NCI-H345 treated with DMSO at 0.1 percent for 48 hours (cell line): ENCODE results near the gene RBMY1D.
"Not testable (repeated sequence)": the region's sequence is repeated elsewhere in the genome, so short reads cannot be mapped to it uniquely, and the experiment has no call there.

ENCODE experiments used
- DNase-seq: peaks from one replicate; lab custom pipeline; 2025; ENCODE audit not compliant: unreplicated experiment; lab: John Stamatoyannopoulos, UW

Gene RBMY1D

DNA sequence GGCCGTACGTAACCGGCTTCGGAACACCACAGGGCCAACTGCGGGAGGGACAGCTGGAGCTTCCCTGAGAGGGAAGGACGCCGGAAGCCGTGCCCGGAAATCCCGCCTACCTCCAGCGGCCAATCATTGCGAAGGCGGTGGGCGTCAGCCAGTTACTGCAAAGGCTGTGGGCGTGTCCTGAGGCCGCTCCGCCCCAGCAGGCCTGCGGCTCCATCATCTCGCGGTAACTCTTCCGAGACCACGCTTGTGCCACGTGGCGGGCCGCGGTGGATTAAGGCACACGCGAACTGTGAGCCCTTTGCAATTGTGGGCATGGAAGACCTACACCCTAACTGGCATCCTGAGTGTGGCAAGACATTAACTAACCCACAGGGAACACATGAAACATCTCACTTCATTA is at the start of gene RBMY1D:
TSS of gene RBMY1D (minus strand) at position 101 of the 400 bp plus-strand sequence. CDS start 2,013 bp downstream, outside the sequence.
- DNase-seq = not testable (repeated sequence)

DNA sequence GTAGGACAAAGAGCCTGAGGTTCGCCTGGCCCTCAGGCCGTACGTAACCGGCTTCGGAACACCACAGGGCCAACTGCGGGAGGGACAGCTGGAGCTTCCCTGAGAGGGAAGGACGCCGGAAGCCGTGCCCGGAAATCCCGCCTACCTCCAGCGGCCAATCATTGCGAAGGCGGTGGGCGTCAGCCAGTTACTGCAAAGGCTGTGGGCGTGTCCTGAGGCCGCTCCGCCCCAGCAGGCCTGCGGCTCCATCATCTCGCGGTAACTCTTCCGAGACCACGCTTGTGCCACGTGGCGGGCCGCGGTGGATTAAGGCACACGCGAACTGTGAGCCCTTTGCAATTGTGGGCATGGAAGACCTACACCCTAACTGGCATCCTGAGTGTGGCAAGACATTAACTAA is 23.6 kb upstream of the RBMY1D start, which contains the start of gene RBMY1E:
TSS of gene RBMY1E (minus strand) at position 101 of the 400 bp plus-strand sequence. CDS start 1,978 bp downstream, outside the sequence.
- DNase-seq = not testable (repeated sequence)

DNA sequence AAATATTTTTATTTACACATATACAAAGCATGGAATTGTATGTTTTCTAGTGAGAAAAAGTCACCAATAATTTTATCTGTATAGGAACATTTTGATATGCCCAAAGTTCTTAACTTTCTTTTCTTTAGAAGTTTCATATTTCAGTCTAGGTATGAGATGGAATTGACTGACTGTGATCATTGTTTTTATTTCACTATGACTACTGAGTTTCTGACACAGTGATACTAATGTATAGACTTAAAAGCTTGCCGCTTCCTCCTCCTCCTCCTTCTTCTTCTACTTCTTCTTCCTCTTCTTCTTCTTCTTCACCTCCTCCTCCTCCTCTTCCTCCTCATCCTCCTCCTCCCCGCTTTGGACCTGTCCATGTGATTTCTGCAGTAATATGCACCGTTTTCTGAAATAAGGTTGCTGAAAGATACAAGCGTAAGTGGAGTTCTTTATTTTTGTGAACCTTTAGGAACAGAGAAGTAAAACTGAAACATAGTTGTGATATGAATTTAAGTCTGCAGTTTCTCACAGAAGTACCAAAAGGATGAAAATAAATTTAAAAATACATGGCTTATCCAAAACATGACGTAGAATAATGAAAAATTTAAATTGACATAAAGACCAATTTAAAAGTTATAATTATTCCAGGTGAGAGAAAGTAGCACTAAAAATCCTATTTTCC is 24.8 kb downstream of the RBMY1D start:
- DNase-seq = not testable (repeated sequence)

DNA sequence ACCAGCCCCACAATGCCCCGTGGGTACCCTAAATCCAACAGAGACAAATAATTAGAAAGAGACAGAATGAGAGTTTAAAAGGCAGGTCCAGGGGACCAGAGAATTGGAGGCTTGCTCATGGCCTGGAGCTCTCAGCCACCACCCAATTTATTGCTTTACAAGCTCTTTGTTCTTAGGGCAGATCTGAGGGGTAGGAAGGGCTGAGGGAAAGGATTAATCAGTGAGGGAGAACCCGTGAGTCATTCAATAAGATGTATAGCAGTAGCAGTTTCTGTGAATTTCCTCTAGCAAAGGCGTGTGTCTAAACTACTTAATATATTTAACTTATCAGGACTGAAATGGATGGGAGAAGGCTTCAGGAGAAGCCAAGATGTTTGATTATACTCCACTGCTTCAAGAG is 48.8 kb downstream of the RBMY1D start:
- DNase-seq = no peak

DNA sequence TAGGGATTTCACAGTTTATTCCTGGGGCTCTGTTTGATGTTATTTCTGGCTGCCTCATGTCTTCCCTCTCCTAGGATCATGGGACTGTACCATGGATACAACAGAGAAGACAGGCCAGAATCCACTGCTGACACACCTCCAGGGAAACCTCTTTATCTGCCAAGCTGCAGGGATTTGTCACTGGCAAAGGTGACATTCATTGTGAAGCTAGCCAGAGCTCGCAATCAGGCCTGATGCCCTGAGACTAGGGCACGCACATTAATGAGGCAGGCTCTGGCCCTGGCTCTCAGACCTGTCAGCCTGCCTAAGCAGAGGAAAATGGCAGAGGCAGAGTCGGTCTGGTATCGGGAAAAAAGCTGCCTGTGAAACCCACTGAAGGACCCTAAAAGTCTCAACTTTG is 52.2 kb downstream of the RBMY1D start:
- no peak for DNase-seq

DNA sequence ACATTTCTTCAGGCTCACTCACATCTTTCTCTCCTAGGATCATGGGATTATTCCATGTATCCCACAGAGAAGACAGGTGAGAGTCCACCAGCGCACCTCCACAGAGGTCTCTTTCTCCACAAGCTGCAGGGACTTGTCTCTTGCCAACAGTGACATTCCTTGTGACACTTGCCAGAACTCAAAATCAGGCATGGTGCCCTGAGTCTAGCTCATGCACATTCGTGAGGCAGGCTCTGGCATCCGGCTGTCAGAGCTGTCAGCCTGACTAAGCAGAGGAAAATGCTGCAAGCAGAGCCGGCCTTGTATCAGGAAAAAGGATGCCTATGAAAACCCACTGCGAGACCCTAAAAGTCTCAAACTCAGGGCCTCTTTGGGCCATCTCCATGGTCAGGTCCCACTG is 54.8 kb downstream of the RBMY1D start:
- DNase-seq = no peak

DNA sequence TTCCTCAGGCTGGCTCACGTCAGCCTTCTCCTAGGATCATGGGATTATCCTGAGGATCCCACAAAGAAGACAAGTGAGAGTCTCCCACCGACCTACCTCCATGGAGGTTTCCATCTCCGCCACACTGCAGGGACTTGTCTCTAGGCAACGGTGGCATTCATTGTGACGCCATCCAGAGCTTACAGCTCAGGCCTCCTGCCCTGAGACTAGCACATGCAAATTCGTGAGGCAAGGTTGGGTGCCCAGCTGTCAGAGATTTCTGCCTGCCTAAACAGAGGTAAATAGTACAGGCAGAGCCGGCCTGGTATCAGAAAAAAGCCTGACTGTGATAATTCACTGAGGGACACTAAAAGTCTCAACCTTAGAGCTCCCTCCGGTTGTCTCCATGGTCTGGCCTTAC is 58.0 kb downstream of the RBMY1D start:
- DNase-seq = no peak

DNA sequence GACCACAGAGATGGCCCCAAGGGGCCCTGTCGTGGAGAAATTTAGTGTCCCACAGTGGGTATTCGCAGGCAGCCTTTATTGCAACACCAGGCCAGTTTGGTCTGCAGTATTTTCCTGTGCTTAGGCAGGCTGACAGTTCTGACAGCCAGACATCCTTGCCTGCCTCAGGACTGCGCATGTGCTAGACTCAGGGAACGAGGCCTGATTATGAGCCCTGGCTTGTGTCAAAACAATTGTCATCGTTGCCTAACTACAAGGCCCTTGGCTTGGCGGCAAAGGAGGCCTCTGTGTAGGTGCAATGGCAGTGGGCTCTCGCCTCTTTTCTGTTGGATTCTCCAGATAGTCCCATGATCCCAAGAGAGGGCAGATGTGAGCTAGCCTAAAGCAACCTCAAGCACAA is 59.3 kb downstream of the RBMY1D start:
- no peak for DNase-seq
